Choroid plexus epithelial cell (primary cell): ENCODE results near the gene UBE2U.
"Not testable (repeated sequence)": the region's sequence is repeated elsewhere in the genome, so short reads cannot be mapped to it uniquely, and the experiment has no call there.

Source experiments
- DNase-seq: peaks from one replicate; pipeline ENCODE4 v3.0.0-alpha.2; 2010; ENCODE audit warnings: low read depth
- H3K4me3 ChIP-seq: 2 replicates; pipeline ENCODE4 v1.5.1; 2011; ENCODE audit warnings: low read depth, mild to moderate bottlenecking, control low read depth, low read length, moderate library complexity
- CTCF ChIP-seq: conservative IDR thresholded peaks from 2 replicates; pipeline ENCODE4 v1.5.1; 2011; ENCODE audit warnings: low read depth, mild to moderate bottlenecking, control low read depth, inconsistent platforms, low read length, moderate library complexity

Gene UBE2U

GRCh38 chr1:64199154-64199553, 4.3 kb upstream of the UBE2U start:
- no peak overlapping the region for H3K4me3 ChIP-seq
- DNase-seq = peak; percentile 48
- no peak for TF ChIP-seq CTCF

DNA sequence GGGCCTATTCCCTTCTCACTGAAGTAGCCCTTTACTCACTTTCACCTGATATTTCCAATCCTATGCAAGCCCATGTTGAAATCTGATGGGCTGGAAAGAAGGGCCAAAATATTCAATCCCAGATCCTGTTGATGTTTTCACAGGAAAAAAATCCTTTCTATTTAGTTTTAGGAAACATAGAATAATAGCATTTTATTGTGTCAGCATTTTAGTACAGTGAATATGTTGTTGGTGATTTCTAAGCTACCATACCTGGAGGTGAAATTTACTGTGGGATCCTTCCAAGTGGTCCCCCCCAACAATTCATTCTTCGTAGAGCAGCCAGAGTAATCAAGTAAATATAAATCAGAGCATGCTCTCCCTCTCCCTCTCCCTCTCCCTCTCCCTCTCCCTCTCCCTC, 3.4 kb upstream of the UBE2U start:
- no peak overlapping the region for H3K4me3 ChIP-seq
- no peak for DNase-seq
- TF ChIP-seq CTCF = no peak

- DNase-seq = no peak
- TF ChIP-seq CTCF = no peak
- no peak overlapping the region for H3K4me3 ChIP-seq
Measured at GRCh38 chr1:64209221-64209620, 5.8 kb downstream of the UBE2U start.

DNA sequence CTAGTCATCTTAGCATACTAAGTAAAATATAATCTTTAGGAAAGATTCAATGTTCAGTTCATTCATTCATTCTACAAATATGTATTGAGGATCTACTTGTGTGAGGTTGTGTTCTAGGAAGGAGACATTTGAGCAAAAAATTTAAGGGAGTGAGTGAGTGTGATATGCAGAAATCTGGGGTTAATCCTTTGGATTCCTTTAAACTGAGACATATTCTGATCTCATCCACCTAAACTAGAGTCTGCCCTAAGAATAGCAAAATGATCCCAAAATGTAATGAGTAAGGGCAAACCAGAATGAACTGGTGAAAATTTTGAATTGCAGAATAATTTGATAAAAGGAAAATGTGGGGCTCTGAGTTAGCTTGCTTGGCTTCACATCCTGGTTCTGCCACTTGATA, 8.6 kb downstream of the UBE2U start:
- TF ChIP-seq CTCF = no peak
- H3K4me3 ChIP-seq = no peak overlapping the region
- peak; percentile 55 for DNase-seq

GRCh38 chr1:64215576-64215975, 12.2 kb downstream of the UBE2U start:
- H3K4me3 ChIP-seq = no peak overlapping the region
- TF ChIP-seq CTCF = no peak
- no peak for DNase-seq

DNA sequence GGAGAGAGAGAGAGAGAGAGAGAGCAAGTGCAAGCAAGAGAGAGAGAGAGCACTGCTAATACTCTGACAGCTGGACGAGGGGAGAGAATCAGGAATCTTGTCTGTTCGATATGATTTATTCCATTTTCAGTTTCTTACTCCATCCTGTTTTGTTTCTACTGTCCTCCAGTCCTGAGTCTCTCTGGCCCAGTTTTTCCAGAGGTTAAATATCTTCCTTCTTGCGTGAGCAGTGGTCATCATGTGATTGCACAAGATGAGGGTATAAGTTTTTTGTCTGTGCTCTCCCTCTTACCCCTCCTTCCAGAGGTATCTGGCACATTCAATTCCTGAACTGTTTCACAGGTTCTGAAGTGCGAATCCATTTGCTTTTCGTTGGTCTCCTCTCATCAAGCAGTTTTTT, 16.8 kb downstream of the UBE2U start:
- peak; percentile 30 for DNase-seq
- no peak for TF ChIP-seq CTCF
- H3K4me3 ChIP-seq = no peak overlapping the region

- peak; percentile 6 for TF ChIP-seq CTCF
- DNase-seq = peak; percentile 89
- no peak overlapping the region for H3K4me3 ChIP-seq
Measured at GRCh38 chr1:64223329-64224151, 20.1 kb downstream of the UBE2U start.

GRCh38 chr1:64224236-64224635, 20.8 kb downstream of the UBE2U start:
- not testable (repeated sequence) for DNase-seq

More at GRCh38 chr1:64224236-64224635, 20.8 kb downstream of the UBE2U start:
- not testable (repeated sequence) for H3K4me3 ChIP-seq
